ENCODE results near the gene EXD3. TPM values are rescaled to one million over a fixed set of nuclear protein-coding genes. Genes with fewer than 3 reads are reported as not detected.
"Not testable (repeated sequence)": the region's sequence is repeated elsewhere in the genome, so short reads cannot be mapped to it uniquely, and the experiment has no call there.

EXD3 gene
- total RNA-seq, 1 donor from 2014 or later: 8.7 TPM

GRCh38 chr9:137395666-137396010 lies 27.3 kb downstream of the EXD3 start:
- intact Hi-C loops (cut with micrococcal nuclease): no loop called here

- intact Hi-C loops (cut with micrococcal nuclease): no loop called here
These were observed 27.9 kb downstream of the EXD3 start for GRCh38 chr9:137394866-137395665.

DNA sequence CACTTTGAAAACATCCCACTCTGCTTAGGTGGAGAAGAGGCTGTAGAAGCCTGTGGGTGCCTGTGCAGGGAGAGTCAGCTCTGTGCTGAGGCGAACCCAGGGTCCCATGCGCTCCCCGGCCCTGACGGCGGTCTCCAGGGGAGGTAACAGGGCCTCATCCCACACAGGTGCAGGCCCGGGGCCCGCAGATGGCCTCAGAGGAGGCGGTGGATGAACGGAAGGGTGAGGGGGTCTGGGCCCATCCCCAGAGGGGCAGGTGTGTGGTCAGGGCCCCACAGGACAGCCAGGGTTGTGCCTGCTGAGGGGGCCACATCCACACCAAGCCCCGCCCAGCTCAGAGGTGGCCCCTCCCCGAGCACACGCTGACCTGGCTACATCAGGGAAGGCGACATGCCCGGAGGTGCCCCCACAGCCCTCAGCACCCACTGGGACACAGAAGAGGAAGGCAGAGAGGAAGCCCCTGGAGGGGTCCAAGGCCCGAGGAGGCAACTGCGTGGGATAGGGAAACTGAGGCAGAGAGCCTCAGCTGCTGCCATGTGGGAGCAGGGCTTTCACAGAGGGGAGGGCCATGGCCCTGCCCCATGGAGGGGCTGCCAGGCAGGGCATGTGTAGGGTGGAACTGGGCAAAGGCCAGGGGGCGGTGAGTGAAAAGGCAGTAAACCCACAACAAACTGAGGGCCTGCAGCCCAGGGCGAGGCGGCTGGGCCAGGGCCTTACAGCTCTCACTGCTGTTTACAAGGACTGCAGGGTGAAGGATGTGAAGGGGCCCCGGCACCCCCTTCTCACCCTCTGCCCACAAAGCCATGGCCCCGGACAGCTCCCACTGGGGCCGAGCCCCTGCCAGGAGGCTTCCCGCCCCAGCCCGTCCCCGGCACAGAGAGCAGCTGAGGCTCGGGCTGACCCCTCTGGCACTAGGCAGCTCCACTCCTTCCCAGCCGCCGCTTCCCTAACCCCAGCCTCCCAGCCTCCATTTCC lies 29.5 kb downstream of the EXD3 start:
- intact Hi-C loops (cut with micrococcal nuclease): no loop called here

- intact Hi-C loops (cut with micrococcal nuclease): no loop called here
These were observed 30.5 kb downstream of the EXD3 start for GRCh38 chr9:137392232-137393007.

DNA sequence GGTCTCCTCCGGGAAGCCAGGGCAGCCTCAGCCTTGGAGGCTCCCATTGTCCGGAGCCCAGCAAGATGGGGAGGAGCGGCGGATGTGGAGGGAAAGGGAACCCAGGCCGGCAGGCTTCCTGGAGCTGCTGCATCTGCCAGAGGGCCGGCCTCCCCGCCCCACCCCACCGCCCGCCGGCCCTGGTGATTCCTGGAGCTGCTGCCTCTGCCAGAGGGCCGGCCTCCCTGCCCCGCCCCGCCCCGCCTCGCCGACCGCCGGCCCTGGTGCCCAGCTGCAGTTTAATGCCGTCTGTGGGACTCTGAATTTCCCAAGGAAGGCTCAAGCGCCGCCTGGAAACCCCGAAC lies 31.6 kb downstream of the EXD3 start:
- intact Hi-C loops (cut with micrococcal nuclease): no loop called here

- intact Hi-C loops (cut with micrococcal nuclease): no loop called here
These were observed 32.2 kb downstream of the EXD3 start for GRCh38 chr9:137390553-137391410.

- intact Hi-C loops (cut with micrococcal nuclease): no loop called here
These were observed 33.6 kb downstream of the EXD3 start for GRCh38 chr9:137389428-137389746.

DNA sequence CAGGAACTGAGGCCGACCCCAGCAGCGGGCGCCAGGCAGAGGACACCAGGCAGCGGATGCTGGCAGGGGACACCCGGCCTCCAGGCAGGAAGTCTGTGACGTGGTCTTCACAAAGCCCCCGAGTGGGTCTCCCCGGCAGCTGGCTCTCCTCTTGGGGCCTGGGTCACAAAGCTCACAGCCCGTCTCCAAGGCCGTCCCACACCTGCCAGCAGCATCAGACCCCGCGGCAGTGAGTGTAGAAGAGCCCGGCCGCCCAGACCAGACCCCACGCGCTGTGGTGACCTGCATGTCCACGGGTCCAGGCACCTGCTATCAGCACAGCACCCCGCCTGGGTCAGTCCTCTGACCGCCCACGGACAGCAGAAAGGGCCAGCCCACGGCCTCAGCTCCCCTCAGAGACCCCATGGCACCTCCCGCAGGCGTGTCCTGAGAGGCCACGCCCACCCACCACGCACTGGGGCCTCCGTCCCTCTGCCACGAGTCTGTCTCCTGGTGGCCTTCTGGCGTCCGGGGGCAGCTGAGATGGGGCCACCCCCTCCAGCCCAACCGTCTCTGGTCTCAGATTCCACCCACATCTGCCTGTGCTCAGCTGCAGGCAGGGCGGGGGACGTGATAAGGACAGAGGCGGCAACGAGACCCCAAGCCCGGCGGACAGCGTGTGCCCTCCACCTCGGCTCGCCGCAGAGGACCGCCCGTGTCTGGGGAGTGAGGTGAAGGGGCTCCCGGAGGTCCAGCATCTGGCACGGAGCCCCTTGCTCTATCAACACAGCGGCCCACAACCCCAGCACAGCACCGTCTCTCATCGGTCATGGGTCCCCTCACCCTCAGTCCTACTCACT lies 34.2 kb downstream of the EXD3 start:
- intact Hi-C loops (cut with micrococcal nuclease): no loop called here

DNA sequence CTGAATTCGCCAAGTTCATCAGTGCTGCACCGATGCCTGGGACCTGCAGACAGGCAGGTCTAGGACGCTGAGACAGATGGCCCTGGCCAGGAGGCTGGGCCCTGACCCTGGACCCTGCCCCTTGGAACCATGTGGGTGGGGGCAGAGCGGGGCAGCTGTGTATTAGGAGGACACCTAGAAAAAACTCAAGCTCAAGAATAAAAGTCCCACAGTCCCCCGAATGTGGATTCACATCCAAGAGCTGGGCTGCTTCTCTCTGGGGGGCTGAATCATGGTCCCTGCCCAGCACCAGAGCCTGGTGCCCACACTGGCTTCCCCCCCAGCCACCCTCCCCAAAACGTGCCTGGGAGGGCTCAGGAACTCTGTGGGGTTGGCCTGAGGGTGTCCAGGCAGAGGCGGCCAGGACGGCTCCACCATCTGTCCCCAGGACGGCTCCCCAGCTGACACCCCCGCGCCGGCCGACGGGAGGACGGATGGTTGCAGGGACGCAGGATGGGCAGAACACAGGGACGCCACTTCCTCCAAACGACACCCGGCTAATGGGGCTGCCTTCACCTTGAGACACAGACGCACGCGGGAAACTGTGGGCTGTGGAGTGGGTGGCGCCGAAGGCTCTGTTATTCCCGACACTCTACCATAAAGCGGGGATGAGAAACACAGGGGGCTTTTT lies 34.9 kb downstream of the EXD3 start:
- intact Hi-C loops (cut with micrococcal nuclease): no loop called here

DNA sequence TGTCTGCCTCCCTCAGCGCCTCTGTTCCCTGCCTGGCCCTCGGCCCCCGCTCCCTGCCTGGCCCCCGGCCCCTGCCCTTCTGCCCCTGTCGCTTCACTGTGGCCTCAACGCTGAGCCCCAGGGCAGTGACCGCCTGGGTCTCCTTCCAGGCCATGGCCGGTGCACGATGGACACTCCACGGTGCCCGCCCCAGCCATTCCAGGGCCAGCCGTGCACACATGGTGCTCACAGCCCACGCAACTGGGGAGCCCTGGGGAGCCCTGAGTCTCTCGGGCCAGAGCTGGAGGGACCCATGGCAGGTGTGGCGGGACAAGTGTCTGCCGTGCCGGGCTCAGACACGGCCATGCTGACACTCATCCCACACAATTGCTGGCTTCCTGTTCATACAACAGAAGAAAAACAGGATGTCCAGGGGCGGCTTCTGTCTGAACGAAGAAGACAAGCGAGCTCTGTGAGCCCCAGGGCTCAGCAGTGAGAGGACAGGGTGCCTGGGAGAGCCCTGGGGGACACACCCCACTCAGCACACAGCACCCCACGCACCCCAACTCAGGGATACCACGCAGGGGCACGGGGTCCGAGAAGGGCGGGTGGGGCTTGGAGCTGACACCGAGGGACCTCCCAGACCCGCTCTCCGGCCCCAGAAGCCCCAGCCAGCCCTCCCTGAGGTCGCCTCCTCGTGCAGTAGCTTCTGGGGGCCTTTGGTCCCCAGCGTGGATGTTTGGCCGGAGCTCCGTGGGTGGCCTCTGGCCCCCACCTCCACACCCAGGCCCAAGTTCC lies 35.7 kb downstream of the EXD3 start:
- intact Hi-C loops (cut with micrococcal nuclease): no loop called here

- intact Hi-C loops (cut with micrococcal nuclease): not testable (repeated sequence)
These were observed 36.4 kb downstream of the EXD3 start for GRCh38 chr9:137386507-137387113.

GRCh38 chr9:137385061-137385655 lies 37.8 kb downstream of the EXD3 start:
- intact Hi-C loops (cut with micrococcal nuclease): no loop called here

DNA sequence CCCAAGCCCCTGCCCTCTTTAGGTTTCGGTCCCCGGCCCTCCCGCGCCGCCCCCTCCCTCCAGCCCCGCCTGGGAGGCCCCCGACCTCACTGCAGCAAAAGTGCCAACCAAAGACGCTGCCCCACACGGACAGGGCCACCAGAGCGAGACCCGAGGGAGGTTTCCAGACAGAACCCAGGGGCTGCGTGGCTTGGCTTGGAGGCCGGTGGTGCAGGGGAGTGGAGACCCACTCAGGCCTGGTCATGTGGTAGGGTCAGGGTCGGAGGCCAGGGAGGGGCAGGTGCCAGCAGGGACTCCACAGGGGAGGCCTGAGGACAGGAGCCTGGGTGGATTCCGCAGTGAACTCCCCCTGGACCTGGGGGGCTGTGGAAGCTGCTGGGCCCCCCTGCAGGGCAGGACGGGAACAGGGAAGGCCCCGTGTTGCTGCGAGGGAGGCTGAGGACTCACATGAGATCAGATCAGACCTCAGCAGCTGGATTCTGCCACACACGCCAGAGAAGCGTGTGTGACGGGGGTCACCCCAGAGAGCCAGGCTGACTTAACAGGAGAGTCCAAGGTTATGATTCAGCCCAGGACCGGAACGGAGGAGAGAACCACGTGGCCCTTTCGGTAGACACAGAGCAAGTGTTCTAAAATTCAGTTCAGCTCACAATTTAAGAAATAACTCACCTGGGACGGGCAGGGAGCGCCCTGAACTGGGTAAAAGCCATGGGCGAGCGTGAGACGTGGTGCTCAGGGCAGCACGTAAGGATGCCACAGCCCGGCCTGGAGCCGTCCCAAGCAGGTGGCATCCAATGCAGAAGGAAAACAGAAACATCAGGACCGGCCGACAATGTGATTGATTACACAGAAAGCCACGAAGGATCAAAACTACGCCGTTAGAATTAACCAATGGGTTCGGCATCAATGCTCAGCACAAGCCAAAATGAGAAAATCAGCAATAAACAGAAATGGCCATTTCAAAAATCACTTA lies 38.9 kb downstream of the EXD3 start:
- intact Hi-C loops (cut with micrococcal nuclease): no loop called here

- intact Hi-C loops (cut with micrococcal nuclease): no loop called here
These were observed 39.7 kb downstream of the EXD3 start for GRCh38 chr9:137383081-137383783.

- intact Hi-C loops (cut with micrococcal nuclease): no loop called here
These were observed 40.4 kb downstream of the EXD3 start for GRCh38 chr9:137382444-137383080.

Data from T-helper 1 cell treated with Interleukin-12 subunit alpha and Interleukin-12 subunit beta and Interleukin-4 antibody, amounts not matched to agents 30 ng/mL and 1 ng/mL, for 36 hours (primary cell).